ENCODE measurements around the gene DNAJB4.

DNA sequence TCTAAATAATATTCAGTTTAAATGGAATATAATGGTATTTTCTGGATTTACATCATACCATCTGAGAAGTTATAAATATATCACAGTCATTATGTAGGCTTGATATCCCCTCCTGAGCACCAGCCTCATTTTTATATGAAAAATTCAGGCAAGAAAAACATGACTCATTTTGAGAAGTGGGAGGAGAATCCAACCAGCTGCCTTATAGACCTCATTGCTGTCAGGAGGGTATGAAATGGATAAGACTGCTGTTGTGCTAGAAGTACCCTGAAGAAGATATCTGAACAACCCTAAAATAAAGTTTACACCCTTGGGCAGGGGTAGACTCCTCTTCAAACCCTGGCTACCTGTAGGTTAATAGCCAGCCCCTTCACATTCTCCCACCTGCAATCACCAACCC is 49.8 kb downstream of the DNAJB4 start:
- TF ChIP-seq, protein P1, sequence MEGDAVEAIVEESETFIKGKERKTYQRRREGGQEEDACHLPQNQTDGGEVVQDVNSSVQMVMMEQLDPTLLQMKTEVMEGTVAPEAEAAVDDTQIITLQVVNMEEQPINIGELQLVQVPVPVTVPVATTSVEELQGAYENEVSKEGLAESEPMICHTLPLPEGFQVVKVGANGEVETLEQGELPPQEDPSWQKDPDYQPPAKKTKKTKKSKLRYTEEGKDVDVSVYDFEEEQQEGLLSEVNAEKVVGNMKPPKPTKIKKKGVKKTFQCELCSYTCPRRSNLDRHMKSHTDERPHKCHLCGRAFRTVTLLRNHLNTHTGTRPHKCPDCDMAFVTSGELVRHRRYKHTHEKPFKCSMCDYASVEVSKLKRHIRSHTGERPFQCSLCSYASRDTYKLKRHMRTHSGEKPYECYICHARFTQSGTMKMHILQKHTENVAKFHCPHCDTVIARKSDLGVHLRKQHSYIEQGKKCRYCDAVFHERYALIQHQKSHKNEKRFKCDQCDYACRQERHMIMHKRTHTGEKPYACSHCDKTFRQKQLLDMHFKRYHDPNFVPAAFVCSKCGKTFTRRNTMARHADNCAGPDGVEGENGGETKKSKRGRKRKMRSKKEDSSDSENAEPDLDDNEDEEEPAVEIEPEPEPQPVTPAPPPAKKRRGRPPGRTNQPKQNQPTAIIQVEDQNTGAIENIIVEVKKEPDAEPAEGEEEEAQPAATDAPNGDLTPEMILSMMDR (conservative IDR thresholded peaks at IDR 0.05 in 1 of 2, IDR thresholded peaks at IDR 0.05 in 1 of 2; ENCODE audit: extremely low read depth in 1 of 2, insufficient read depth in 1 of 2, low read depth in 1 of 2, low read length in 2 of 2) = no peak
- TF ChIP-seq EZH2 (IDR thresholded peaks at IDR 0.05; ENCODE audit: borderline replicate concordance, low read length) = no peak
